Inferior parietal cortex (tissue), 1 donor: ENCODE measurements around the gene RHBDD3.
A peak's percentile ranks its signal among the peaks of the same experiment; 100 is the strongest.

Experiments used
- DNase-seq: peaks from one replicate; pipeline ENCODE4 v3.0.0-alpha.2; 2016; ENCODE audit errors: extremely low spot score

The RHBDD3 gene

DNA sequence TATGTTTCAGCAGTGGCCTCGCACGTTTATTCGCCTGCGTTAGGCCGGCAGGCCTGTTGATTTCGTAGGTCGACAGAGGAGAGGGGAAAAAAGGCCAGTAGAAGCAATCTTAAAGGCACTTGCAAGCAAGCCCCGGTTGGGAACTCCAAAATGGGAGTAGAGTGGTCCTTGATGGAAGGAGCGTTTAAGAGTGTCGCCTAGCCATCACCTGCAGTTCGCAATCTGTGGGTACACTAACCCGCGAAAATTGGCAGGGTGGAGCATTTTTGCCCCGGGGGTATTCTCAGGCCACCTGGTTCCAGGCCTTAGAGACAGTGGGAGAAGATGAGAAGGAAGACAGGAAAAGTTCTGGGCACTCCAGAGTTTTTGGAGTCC lies 1.4 kb upstream of the RHBDD3 start:
- DNase-seq = no peak

DNA sequence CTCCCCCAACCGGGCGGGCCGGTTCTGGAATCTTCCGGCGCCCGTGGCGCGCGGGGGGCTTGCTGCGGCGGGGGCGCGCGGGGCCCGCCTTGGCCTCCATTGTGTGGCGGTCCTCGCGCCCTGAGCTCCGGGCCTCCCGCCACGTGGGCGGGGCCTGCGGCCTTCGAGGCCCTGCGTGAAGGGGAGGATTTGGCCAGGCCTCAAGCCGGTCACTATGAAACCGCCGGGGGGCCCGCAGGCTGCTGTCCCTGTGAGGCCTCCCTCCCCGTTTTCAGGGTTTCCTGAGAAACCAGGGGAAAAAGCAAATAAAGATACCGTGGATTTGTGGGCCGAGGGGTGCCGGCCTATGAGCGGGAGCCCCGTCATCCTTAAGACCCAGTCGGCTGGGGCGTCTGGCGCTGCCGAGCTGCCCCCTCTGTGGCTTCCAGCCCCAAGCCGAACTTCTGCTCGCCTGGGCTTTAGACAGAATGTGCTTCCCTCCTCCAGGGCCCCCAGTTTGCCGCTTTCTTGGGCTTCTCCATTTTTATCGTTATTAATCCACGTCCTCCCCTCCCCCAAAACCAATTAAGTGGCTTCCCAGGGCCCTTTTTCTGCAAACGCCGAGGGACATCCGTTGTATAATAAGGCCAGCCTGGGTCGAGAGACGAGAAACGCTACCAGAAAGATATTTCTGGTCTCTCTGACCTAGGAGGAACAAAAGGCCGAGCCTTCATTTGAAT lies 889 bp upstream of the RHBDD3 start:
- peak; percentile 34 for DNase-seq

GRCh38 chr22:29267462-29267857 lies 321 bp downstream of the RHBDD3 start:
- no peak for DNase-seq

DNA sequence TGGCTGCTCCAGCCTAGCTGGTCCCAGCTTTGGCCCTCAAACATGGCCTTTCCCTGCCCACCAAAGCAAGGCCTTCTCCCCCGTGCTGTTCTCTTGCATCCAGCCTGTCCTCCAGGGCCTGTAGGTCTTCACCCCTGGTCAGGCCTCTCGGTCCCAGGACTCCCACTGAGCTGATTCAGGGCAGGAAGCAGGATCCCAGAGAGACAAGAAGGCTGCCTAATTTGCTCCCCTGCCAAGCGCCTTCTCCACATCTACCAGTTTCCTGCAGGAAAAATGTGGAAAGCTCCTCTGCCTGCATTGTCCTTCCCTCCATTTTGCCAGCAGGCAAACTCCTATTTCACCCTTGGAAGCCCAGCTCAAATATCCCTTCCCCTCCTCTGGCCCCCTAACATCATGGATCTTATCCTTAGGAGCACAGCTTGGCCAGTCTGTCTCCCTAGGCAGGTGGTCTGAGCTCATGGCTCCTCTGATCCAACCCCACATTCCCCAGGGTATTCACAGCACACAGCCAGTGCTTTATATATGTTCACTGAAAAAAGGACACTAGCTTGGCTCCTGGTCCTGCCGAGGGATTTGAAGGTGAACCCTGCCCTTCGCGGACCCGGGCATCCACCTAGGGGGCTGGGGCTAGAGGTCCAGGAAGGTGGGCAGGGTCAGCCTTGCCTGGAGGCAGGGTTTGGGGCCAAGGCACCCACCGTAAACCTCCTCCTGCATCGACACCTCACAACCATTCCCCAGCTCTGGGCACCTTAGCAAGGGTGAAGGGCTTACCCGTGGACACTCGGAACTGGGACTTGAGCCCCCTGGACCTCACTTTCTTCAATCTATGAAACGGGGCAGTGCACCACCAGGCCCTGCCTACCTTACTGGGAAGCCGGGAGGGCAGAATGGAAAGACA lies 968 bp downstream of the RHBDD3 start:
- DNase-seq = no peak

- no peak for DNase-seq
Observed at GRCh38 chr22:29265929-29266328, 1.9 kb downstream of the RHBDD3 start.

DNA sequence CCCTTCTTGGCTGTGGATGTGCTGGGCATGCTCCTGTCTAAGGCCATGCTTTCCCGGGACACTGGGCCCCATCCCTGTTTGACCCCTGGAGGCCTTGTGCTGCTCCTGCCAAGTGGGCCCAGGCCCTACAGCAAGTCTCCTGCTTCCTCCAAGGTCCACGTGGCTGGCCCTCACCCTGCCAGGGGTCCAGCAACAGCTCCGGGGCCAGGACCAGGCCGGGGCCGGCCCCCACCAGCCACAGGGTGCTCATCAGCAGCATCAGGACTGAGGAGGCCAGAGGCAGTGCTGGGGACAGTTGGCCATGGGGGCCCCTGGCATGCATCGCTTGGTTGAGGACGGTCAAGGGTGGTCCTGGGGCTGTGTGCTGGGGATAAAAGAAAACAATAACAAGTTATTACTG lies 2.5 kb downstream of the RHBDD3 start:
- no peak for DNase-seq

- no peak for DNase-seq
Observed at GRCh38 chr22:29263791-29264276, 3.9 kb downstream of the RHBDD3 start.

DNA sequence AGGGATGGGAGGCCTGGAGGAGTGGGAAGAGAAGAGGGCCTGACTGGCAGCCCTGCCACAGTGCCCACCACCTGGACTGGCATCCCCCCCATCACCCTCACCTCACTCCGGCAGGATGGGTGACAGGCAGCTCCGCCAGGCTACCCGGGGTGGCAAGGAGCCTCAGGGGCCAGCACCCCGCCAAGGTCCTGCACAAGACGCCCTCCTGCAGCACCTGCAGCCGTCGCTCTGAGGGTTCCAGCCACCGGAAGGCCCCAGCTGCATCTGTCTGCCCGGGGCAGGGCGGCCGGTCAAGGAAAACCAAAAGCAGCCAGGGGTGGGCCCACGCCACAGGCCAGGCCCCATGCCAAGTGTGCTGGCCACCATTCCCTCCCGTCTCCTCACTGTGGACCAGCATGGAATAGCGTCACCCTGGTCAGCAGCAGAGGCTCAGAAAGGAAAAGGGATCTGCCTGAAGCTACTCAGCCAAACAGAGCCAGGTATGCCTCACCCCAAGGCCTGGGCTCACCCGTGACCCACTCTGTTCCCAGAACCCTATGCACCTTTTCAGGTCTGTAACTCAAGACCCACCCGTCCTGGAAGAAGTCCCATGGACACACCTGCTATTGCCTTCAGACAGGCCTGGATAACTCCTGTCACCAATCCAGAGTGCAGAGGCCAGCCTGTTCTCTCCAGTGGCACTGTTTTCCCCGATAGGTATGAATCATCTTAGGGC lies 7.0 kb downstream of the RHBDD3 start:
- no peak for DNase-seq

- DNase-seq = no peak
Observed at GRCh38 chr22:29260031-29260560, 7.7 kb downstream of the RHBDD3 start.

DNA sequence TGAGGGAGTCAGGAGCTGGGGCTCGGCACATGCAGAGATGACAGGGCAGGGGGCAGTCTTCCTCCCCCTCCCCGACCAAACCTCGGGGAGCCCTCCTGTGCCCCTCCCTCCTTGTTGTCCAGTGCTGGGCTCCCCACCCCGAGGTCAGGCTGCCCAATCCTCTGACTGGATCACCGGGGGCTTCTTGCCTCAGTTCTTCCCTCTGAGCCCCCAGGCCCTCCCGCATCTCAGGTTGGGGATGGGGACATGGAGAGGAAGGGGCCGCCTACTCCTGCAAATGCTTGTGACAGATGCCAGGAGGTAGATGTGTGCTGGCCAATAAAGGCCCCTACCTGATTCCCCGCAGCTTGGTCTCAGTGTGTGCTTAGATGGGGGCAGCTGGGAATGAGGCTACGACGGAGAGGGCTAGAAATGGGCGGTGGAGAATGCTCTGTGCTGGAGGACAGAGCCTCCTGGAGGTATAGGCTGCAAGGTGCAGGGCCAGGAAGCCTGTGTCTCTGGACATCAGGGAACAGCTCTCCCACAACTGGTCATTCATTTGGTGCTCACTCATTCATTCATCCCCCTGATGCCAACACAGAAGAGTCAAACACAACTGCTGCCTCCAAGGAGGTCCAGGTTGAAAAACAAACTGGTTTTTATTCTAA lies 8.4 kb downstream of the RHBDD3 start:
- DNase-seq = no peak

GRCh38 chr22:29258407-29259252 lies 9.2 kb downstream of the RHBDD3 start:
- DNase-seq = no peak

DNA sequence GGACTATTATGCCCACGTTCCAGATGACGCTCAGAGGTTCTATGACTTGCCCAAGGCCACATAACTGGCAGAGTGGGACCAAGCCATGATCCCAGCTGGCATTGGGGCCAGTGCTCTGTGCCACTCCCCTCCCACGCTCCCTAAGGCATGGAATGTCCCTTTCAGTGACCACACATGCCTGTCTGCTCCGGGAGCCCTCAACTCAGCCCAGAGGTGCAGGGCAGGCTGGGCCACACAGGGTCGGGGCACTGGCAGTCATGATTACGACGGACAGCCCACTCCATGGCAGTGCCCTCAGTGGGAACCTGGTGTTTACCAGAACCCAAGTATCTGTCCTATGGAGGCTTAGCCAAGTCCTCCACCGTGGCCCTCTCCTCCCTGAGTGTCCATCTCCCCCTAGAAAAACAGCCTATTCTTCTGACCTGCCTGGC lies 10.0 kb downstream of the RHBDD3 start:
- DNase-seq = no peak

GRCh38 chr22:29256606-29257325 lies 11.0 kb downstream of the RHBDD3 start:
- DNase-seq = no peak

GRCh38 chr22:29255064-29255621 lies 12.6 kb downstream of the RHBDD3 start:
- no peak for DNase-seq

DNA sequence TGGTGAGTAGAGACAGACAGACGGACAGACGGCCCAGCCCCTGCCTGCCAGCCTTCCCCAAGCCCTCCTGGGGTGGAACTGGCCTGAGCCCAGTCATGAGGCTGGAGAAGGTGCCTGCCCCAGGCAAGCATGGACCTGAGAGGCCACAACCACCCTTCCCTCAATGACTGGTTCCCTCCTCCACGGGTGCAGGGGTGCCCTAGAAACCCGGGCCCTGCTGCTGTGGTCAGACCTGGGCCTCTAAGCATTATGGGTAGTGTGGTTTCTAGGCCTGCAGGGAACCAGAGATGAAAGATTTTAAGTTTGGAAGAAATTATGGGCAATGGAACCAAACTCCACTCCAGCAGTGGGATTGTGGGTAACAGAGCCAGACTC lies 13.5 kb downstream of the RHBDD3 start:
- no peak for DNase-seq

DNA sequence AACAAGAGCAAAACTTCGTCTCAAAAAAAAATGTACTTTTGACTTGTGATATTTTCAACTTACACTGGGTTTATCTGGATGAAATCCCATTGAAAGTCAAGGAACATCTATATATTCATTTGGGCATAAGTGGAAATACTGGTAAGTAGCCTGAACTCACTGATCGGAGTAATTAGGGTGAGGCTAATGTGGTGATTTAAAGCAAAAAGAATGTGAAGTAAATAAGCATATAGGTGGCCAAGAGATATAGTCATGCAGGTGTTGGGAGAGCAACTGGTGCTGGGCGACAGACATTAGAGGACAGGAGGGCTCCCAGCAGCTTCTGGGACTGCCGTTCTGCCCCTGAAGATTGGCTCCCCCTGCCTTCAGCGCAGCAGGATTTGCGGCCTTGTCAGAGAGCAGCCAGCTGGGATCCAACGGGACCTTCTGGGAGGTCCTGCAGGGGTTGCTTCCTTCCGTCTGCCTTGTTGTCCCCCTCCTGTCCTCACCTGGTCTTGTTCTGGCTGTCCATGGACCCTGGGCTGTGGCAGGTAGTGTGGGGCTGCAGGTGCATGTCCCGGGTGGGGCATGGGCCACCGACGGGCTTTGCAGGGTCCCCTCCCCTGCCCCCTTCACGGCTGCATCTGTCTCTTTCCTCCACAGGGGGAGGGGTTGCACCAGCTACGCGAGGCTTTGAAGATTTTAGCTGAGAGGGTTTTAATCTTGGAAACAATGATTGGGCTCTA lies 14.1 kb downstream of the RHBDD3 start:
- no peak for DNase-seq

DNA sequence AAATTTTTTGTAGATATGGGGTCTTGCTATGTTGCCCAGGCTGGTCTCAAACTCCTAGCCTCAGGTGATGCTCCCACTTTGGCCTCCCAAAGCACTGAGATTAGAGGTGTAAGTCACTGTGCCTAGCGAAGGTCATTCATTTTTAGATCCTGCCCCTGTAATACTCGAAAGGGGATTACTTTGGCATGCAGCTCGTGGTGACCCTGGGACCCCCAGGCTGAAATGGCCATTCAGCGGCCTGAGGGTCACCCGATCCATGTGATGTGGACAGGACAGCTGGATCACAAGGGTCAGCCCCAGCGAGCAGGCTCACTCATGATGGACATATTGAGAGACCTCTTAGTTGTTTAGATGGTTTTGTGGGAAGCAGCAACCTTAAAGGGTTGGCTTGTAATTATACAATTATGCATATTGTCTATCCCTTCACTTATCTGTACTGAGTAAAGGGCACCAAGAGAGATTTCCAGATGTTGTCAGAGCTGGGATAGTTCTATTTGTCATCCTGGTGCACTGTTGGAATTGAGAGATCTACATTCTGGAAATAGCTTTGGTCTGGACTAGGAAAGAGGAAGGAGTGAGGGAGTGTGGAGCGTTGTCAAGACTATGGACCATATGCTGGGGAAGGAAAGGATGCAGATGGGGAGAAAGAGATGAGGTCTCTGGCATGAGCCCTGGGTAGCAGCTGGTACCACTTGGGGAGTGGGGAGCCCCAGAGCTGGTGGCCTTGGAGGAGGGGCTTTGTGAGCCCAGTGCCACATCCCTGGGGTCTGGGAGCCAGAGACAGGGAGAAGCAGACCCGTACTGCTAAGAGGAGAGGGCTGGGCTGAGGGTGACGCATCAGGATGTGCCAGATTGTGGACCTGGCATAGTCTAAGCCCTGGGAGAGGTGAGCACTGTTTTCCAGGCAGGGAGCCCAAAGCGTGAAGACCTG lies 15.5 kb downstream of the RHBDD3 start:
- no peak for DNase-seq

DNA sequence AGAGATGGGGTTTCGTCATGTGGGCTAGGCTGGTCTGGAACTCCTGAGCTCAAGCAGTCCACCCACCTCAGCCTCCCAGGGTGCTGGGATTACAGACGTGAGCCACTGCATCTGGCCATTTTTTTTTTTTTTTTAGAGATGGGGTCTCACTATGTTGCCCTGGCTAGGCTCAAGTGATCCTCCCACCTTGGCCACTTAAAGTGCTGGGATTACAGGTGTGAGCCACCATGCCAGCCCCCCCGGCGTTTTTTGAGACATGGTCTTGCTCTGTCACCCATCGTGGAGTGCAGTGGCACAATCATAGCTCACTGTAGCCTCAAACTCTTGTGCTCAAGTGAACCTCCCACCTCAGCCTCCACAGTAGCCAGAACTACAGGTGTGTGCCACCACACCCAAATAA lies 16.5 kb downstream of the RHBDD3 start:
- DNase-seq = no peak
